OCI-LY1 (cell line): ENCODE data around the gene CRIM1.

Experiments
- H2AFZ ChIP-seq: fragments of 200-600 bp; sonication (generic), shearing (Covaris generic); 2 replicates; pipeline ENCODE4 v1.6.0; 2014; ENCODE audit warnings: antibody characterized with exemption, mild to moderate bottlenecking, low read length
- H3F3A ChIP-seq: fragments of 200-600 bp; sonication (generic), shearing (Covaris generic); 2 replicates; pipeline ENCODE4 v1.6.0; 2014; ENCODE audit warnings: mild to moderate bottlenecking, antibody characterized with exemption, low read length, moderate library complexity; ENCODE audit not compliant: insufficient read depth
- H3K27ac ChIP-seq: fragments of 200-600 bp; sonication (generic); 2 replicates; pipeline ENCODE4 v1.5.1; 2014; ENCODE audit warnings: low read length, mixed run types, mild to moderate bottlenecking, low read depth; ENCODE audit not compliant: poor library complexity, severe bottlenecking
- H3K27me3 ChIP-seq: fragments of 200-600 bp; sonication (generic); 2 replicates; pipeline ENCODE4 v1.6.0; 2014; ENCODE audit warnings: antibody characterized with exemption, mild to moderate bottlenecking, low read length, moderate library complexity; ENCODE audit not compliant: insufficient read depth
- H3K36me3 ChIP-seq: fragments of 200-600 bp; sonication (generic); 2 replicates; pipeline ENCODE4 v1.6.1; 2014; ENCODE audit warnings: mild to moderate bottlenecking, antibody characterized with exemption, low read length, moderate library complexity, mixed read lengths; ENCODE audit not compliant: insufficient read depth
- H3K4me1 ChIP-seq: fragments of 200-600 bp; sonication (generic); 2 replicates; pipeline ENCODE4 v1.5.1; 2014; ENCODE audit warnings: mild to moderate bottlenecking, low read length, moderate library complexity; ENCODE audit not compliant: insufficient read depth, severe bottlenecking
- H3K4me2 ChIP-seq: fragments of 200-600 bp; sonication (generic), shearing (Covaris generic); 2 replicates; pipeline ENCODE4 v1.6.1; 2014; ENCODE audit warnings: low read length
- H3K4me3 ChIP-seq: fragments of 200-600 bp; sonication (generic); 2 replicates; pipeline ENCODE4 v1.5.1; 2014; ENCODE audit warnings: low read length, low read depth, mild to moderate bottlenecking, mixed read lengths; ENCODE audit not compliant: poor library complexity, severe bottlenecking
- H3K79me2 ChIP-seq: fragments of 200-600 bp; shearing (Covaris generic); 2 replicates; pipeline ENCODE4 v1.6.1; 2016; ENCODE audit warnings: mixed run types, low read length, mixed read lengths; ENCODE audit not compliant: insufficient read depth
- H3K9ac ChIP-seq: fragments of 200-600 bp; sonication (generic), shearing (Covaris generic); 2 replicates; pipeline ENCODE4 v1.6.1; 2014; ENCODE audit warnings: mild to moderate bottlenecking, low read length, mixed read lengths
- H3K9me2 ChIP-seq: fragments of 200-600 bp; sonication (generic), shearing (Covaris generic); 2 replicates; pipeline ENCODE4 v1.6.1; 2014; ENCODE audit warnings: low read depth, mild to moderate bottlenecking, low read length, mixed read lengths
- H3K9me3 ChIP-seq: fragments of 200-600 bp; shearing (Covaris generic); 2 replicates; pipeline ENCODE4 v1.6.1; 2014; ENCODE audit warnings: low read length, mixed read lengths
- H4K20me1 ChIP-seq: fragments of 200-600 bp; sonication (generic), shearing (Covaris generic); 2 replicates; pipeline ENCODE4 v1.6.0; 2016; ENCODE audit warnings: mild to moderate bottlenecking, low read length; ENCODE audit not compliant: insufficient read depth
- EZH2 ChIP-seq: fragments of 200-600 bp; sonication (generic), shearing (Covaris generic); IDR thresholded peaks from 2 replicates; pipeline ENCODE4 v1.8.0; 2017; ENCODE audit warnings: borderline replicate concordance, mixed run types, mild to moderate bottlenecking, antibody characterized with exemption, low read length, moderate library complexity, mixed read lengths
- TF ChIP-seq, protein P1 (sequence below): fragments of 200-600 bp; sonication (generic), shearing (Covaris generic); IDR thresholded peaks from 2 replicates; pipeline ENCODE4 v1.5.1; 2017; ENCODE audit warnings: mild to moderate bottlenecking, antibody characterized with exemption, low read length, moderate library complexity, mixed read lengths

Gene CRIM1

DNA sequence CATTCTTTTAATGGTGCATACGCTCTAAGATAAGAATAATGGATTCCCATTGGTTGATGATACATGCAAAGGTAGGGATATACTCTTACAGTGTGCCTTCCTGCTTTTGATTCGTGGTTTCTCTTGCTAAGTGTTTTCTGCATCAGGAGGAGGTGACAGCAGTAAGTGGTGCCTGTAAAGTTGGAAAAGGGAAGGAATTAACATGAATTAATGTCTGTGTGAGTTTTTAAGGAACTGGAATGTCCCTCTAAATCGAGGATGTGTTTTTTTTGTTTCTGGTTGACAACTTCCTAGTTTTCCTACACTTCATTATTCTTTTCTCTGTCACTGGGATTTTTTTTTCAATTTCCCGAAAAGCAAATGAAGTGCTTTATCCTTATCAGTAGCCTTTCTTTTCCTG is 54.4 kb downstream of the CRIM1 start:
- no peaks in the 10 kb centered on the region for H3K36me3 ChIP-seq
- no peak overlapping the region for H3K27ac ChIP-seq
- no peaks in the 10 kb centered on the region for H3F3A ChIP-seq
- no peak overlapping the region for H3K4me2 ChIP-seq
- no peaks in the 10 kb centered on the region for H3K4me1 ChIP-seq
- H4K20me1 ChIP-seq = no peaks in the 10 kb centered on the region
- no peak overlapping the region for H2AFZ ChIP-seq
- H3K4me3 ChIP-seq = no peak overlapping the region
- 0 out of 2 replicates have a peak, but pooled peaks cover 3% of the 10 kb centered on the region for H3K27me3 ChIP-seq
- TF ChIP-seq, protein P1, sequence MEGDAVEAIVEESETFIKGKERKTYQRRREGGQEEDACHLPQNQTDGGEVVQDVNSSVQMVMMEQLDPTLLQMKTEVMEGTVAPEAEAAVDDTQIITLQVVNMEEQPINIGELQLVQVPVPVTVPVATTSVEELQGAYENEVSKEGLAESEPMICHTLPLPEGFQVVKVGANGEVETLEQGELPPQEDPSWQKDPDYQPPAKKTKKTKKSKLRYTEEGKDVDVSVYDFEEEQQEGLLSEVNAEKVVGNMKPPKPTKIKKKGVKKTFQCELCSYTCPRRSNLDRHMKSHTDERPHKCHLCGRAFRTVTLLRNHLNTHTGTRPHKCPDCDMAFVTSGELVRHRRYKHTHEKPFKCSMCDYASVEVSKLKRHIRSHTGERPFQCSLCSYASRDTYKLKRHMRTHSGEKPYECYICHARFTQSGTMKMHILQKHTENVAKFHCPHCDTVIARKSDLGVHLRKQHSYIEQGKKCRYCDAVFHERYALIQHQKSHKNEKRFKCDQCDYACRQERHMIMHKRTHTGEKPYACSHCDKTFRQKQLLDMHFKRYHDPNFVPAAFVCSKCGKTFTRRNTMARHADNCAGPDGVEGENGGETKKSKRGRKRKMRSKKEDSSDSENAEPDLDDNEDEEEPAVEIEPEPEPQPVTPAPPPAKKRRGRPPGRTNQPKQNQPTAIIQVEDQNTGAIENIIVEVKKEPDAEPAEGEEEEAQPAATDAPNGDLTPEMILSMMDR = no peak
- TF ChIP-seq EZH2 = no peak
- H3K9me2 ChIP-seq = no peaks in the 10 kb centered on the region
- no peaks in the 10 kb centered on the region for H3K79me2 ChIP-seq
- no peaks in the 10 kb centered on the region for H3K9me3 ChIP-seq
- no peak overlapping the region for H3K9ac ChIP-seq

DNA sequence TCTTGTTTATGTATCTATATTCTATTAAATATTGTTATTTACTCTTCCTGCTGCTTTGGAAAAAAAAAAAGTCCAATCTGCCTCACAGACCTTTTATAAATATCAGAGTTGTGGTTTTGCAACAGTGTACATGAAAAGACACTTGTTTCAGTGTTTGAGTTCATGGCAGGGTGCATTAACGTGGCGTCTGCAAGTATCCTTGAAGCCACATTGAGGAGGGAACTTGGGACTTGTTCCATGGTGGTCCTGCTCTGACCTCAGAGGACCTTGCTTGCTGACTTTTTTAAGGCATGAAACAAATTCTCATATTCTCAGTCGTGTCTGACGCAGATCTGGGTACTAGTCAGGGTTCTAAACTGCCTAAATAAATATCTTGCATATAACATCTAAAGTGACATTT is 55.1 kb downstream of the CRIM1 start:
- Histone ChIP-seq H3K36me3 (no peaks in the 10 kb centered on the region), H2AFZ (no peak overlapping the region), H3K9me3 (no peaks in the 10 kb centered on the region), H3K4me1 (no peaks in the 10 kb centered on the region), H3K9me2 (no peaks in the 10 kb centered on the region), H3F3A (no peaks in the 10 kb centered on the region), H4K20me1 (no peaks in the 10 kb centered on the region), H3K79me2 (no peaks in the 10 kb centered on the region), H3K9ac (no peak overlapping the region), H3K27me3 (no peaks in the 10 kb centered on the region), H3K4me2 (no peak overlapping the region), H3K4me3 (no peak overlapping the region), H3K27ac (no peak overlapping the region)
- TF ChIP-seq, protein P1 = no peak
- TF ChIP-seq EZH2 = no peak

DNA sequence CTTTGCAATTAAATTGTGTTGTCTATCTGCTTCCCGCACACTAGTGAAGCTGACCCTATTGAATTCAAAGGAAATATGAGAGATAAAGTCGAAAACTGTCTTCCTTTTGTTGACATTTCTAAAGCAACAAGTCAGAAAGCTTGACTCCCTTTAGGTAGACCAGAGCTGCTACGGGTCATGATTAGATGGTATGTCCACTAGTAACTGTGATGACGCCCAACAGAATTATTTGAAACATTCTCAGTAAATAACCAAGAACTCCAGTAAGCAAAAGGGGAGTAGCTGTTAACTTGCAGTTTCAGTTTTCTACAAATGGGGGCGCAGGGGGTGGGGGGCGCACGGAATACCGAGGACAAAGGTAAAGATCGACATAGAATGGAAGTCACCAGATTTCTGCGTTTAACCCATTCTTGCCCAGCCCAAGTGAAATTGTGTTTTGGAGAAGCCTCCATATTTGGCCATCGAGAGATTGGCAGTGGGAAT is 56.4 kb downstream of the CRIM1 start:
- Histone ChIP-seq H2AFZ (no peak overlapping the region), H3K9me3 (no peaks in the 10 kb centered on the region), H4K20me1 (no peaks in the 10 kb centered on the region), H3K9me2 (no peaks in the 10 kb centered on the region), H3K9ac (no peak overlapping the region), H3K79me2 (no peaks in the 10 kb centered on the region), H3K4me1 (no peaks in the 10 kb centered on the region), H3F3A (no peaks in the 10 kb centered on the region), H3K27me3 (no peaks in the 10 kb centered on the region; the same call in 1 of the 2 replicates), H3K27ac (no peak overlapping the region), H3K36me3 (no peaks in the 10 kb centered on the region), H3K4me3 (no peak overlapping the region), H3K4me2 (no peak overlapping the region)
- TF ChIP-seq, protein P1 = 0 out of 2 replicates have a peak, but pooled peaks have one; percentile 11
- no peak for TF ChIP-seq EZH2
